ENCODE data around the gene NEUROD1.

Gene NEUROD1

DNA sequence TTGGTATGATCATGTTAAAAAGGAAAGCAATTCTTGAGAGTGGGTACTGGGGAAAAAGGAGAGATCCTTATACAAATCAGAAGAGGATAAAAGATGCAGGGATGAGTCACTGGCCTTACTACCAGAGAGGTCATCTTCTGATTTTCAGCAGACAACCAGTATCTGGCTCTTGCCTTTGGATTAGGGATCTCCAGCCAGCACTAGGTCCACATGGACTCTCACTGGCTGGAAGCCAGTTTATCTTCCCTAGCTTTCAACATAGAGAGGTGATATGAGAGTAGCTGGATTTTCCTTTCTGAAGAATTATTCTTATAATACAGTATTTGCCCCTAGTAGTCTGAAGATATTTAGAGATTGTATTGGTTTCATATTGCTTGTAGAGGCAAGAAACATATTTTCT is 53.6 kb downstream of the NEUROD1 start:
- no peaks in the 10 kb centered on the region for H4K20me1 ChIP-seq (ENCODE audit: insufficient read depth, low read length)
- H3K4me2 ChIP-seq (ENCODE audit: low read length): no peak overlapping the region
- no peaks in the 10 kb centered on the region for H3K4me1 ChIP-seq (ENCODE audit: low read length)
- H3K79me2 ChIP-seq (ENCODE audit: low read length): no peaks in the 10 kb centered on the region
- no peak for TF ChIP-seq EZH2phosphoT487 (IDR thresholded peaks at IDR 0.05; ENCODE audit: low read depth)
- no peak for TF ChIP-seq CTCF (IDR thresholded peaks at IDR 0.05; ENCODE audit: low read depth, low read length)
- no peak overlapping the region for H2AFZ ChIP-seq (ENCODE audit: low read depth, low read length)
- no peak overlapping the region for H3K9ac ChIP-seq (ENCODE audit: low read length)
- no peak overlapping the region for H3K27ac ChIP-seq (ENCODE audit: low read length)
- H3K4me3 ChIP-seq (ENCODE audit: low read length): no peak overlapping the region
- H3K36me3 ChIP-seq (replicated peaks; ENCODE audit: low read depth, low read length): no peaks in the 10 kb centered on the region
- no peaks in the 10 kb centered on the region for H3K9me3 ChIP-seq (ENCODE audit: insufficient read depth, low read length)
- H3K27me3 ChIP-seq (ENCODE audit: low read depth, low read length): no peaks in the 10 kb centered on the region
